Cardiac muscle cell (in vitro differentiated cells and primary cell): ENCODE measurements around the gene KIF2C. TPM values are rescaled to one million over a fixed set of nuclear protein-coding genes. Genes with fewer than 3 reads are reported as not detected.

Experiments
- DNase-seq, 2 donors: peaks; one replicate each; pipeline versions ENCODE4 v3.0.0 to v3.0.0-alpha.2; 2010 to 2017; ENCODE audit warnings: low read depth in 1 of 2, low spot score in 1 of 2
- H3K27ac ChIP-seq: fragments of 200-600 bp; sonication (generic); 2 replicates; pipeline ENCODE4 v1.5.1; 2016
- H3K27me3 ChIP-seq: fragments of 200-600 bp; sonication (generic); 2 replicates; pipeline ENCODE4 v1.6.0; 2016; ENCODE audit warnings: control low read depth
- H3K36me3 ChIP-seq: fragments of 200-600 bp; sonication (generic); 2 replicates; pipeline ENCODE4 v1.5.1; 2016; ENCODE audit warnings: control low read depth
- H3K4me1 ChIP-seq: fragments of 200-600 bp; sonication (generic); 2 replicates; pipeline ENCODE4 v1.8.1; 2017; ENCODE audit warnings: low read depth, mild to moderate bottlenecking, mixed run types
- H3K4me3 ChIP-seq: fragments of 200-600 bp; sonication (generic); 2 replicates; pipeline ENCODE4 v1.5.1; 2016; ENCODE audit warnings: mild to moderate bottlenecking
- H3K9me3 ChIP-seq: fragments of 200-600 bp; sonication (generic); 2 replicates; pipeline ENCODE4 v1.5.1; 2017; ENCODE audit warnings: low read depth, mild to moderate bottlenecking, control low read depth
- polyA plus RNA-seq: library from polyadenylated mRNA; unstranded; fragments of >200 nt; fragmentation: Nextera tagmentation; extraction: Ambion mirVana; gene quantifications from 2 replicates; pipeline ENCODE4 v1.2.1, GENCODE V29; 2016
- total RNA-seq: library from RNA; depleted of rRNA; stranded (reverse); fragments of >200 nt; gene quantifications from 2 replicates; pipeline ENCODE4 v1.2.3, GENCODE V29; 2016
- TF ChIP-seq, protein P1 (sequence below): IDR thresholded peaks from 2 replicates; pipeline ENCODE4 v1.5.1; 2012; ENCODE audit warnings: low read depth, mild to moderate bottlenecking, low read length

Gene KIF2C
- total and polyA plus RNA-seq, 2 experiments from 2014 or later: 10.0 to 80.8 TPM

- Histone ChIP-seq H3K4me1 (peaks cover 22% of the 10 kb centered on the region), H3K36me3 (peaks cover 6% of the 10 kb centered on the region), H3K27me3 (no peaks in the 10 kb centered on the region), H3K9me3 (no peaks in the 10 kb centered on the region), H3K4me3 (no peak overlapping the region), H3K27ac (peak overlapping the region; percentile 53)
- TF ChIP-seq, protein P1, sequence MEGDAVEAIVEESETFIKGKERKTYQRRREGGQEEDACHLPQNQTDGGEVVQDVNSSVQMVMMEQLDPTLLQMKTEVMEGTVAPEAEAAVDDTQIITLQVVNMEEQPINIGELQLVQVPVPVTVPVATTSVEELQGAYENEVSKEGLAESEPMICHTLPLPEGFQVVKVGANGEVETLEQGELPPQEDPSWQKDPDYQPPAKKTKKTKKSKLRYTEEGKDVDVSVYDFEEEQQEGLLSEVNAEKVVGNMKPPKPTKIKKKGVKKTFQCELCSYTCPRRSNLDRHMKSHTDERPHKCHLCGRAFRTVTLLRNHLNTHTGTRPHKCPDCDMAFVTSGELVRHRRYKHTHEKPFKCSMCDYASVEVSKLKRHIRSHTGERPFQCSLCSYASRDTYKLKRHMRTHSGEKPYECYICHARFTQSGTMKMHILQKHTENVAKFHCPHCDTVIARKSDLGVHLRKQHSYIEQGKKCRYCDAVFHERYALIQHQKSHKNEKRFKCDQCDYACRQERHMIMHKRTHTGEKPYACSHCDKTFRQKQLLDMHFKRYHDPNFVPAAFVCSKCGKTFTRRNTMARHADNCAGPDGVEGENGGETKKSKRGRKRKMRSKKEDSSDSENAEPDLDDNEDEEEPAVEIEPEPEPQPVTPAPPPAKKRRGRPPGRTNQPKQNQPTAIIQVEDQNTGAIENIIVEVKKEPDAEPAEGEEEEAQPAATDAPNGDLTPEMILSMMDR: no peak
- no peak for DNase-seq
Measured at GRCh38 chr1:44803062-44803311, 63.4 kb downstream of the KIF2C start.

GRCh38 chr1:44803312-44804095, 63.9 kb downstream of the KIF2C start:
- H3K36me3 ChIP-seq: peaks cover 6% of the 10 kb centered on the region
- H3K9me3 ChIP-seq: no peaks in the 10 kb centered on the region
- no peak overlapping the region for H3K4me3 ChIP-seq
- peaks cover 27% of the 10 kb centered on the region for H3K4me1 ChIP-seq
- TF ChIP-seq, protein P1: no peak
- DNase-seq: no peak
- H3K27me3 ChIP-seq: no peaks in the 10 kb centered on the region
- peak overlapping the region; percentile 53 for H3K27ac ChIP-seq

GRCh38 chr1:44805311-44806024, 65.8 kb downstream of the KIF2C start:
- Histone ChIP-seq H3K27ac (no peak overlapping the region), H3K9me3 (no peaks in the 10 kb centered on the region), H3K36me3 (peaks cover 6% of the 10 kb centered on the region), H3K4me3 (no peak overlapping the region), H3K4me1 (peaks cover 35% of the 10 kb centered on the region), H3K27me3 (no peaks in the 10 kb centered on the region)
- no peak for DNase-seq
- TF ChIP-seq, protein P1: no peak

- H3K4me1 ChIP-seq: peaks cover 35% of the 10 kb centered on the region
- DNase-seq: no peak
- no peak overlapping the region for H3K4me3 ChIP-seq
- no peaks in the 10 kb centered on the region for H3K27me3 ChIP-seq
- peaks cover 6% of the 10 kb centered on the region for H3K36me3 ChIP-seq
- no peaks in the 10 kb centered on the region for H3K9me3 ChIP-seq
- TF ChIP-seq, protein P1: no peak
- no peak overlapping the region for H3K27ac ChIP-seq
Measured at GRCh38 chr1:44806025-44806703, 66.5 kb downstream of the KIF2C start.

- peak within 1 kb of the TSS; percentile 87 for H3K27ac ChIP-seq
- H3K36me3 ChIP-seq: peaks cover 6% of the 10 kb centered on the region
- peaks cover 37% of the 10 kb centered on the region for H3K4me1 ChIP-seq
- TF ChIP-seq, protein P1: no peak
- H3K27me3 ChIP-seq: no peaks in the 10 kb centered on the region
- no peaks in the 10 kb centered on the region for H3K9me3 ChIP-seq
- H3K4me3 ChIP-seq: no peak within 1 kb of the TSS
- no peak for DNase-seq
Measured at GRCh38 chr1:44806704-44807363, 67.2 kb downstream of the KIF2C start, which contains the start of gene DYNLT4. DYNLT4 (minus strand) TSS chr1:44807351; CDS start chr1:44806668, 683 bp downstream.
